HG02852 (cell line): ENCODE results near the gene FAM120A.

Experiments
- ATAC-seq: cut with Tn5 transposase; IDR thresholded peaks from one replicate; pipeline ENCODE4 v1.9.1; 2021; ENCODE audit warnings: mild to moderate bottlenecking, moderate library complexity; ENCODE audit not compliant: unreplicated experiment

Gene FAM120A

GRCh38 chr9:93592643-93593021 is 141.1 kb downstream of the FAM120A start:
- no peak for ATAC-seq

GRCh38 chr9:93593144-93593658 is 141.7 kb downstream of the FAM120A start:
- ATAC-seq = no peak

DNA sequence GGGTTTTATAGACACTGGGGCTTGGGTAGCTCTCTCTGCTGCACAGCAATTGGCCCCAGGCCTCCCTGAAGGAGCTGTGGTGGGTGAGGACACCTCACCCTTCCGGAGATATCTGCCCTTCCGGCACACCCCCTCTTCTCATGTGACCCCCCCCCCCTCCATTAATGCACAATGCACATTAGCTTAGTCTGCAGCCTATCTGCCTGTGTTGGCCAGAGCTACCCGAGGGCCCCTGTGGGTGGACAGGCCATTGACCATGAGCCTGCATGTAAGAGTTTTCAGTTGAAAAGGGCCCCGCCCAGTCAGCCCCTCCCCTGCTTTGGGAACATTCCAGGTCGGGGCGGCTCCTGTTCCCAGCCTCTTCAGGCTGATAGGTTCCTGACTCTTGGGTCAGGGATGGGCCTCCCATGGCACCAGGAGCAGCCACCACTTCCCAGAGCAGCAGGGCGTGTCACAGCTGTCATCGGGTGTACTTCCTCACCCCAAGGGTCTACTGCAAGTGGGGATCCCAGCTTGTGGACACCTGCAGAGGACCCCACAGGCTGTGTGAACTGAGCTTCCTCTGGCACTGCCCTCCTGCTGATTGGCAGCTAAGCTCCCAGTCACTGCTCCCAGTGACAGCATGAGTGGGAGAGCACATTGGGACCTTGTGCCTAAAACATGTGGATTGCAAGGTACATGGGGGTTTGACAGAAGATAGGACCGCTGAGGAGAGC is 142.7 kb downstream of the FAM120A start:
- ATAC-seq = no peak

- ATAC-seq = no peak
Observed at GRCh38 chr9:93595461-93595860, 144.0 kb downstream of the FAM120A start.

GRCh38 chr9:93595861-93596365 is 144.4 kb downstream of the FAM120A start:
- ATAC-seq = no peak

GRCh38 chr9:93596399-93596798 is 144.9 kb downstream of the FAM120A start:
- no peak for ATAC-seq

GRCh38 chr9:93597142-93597706 is 145.7 kb downstream of the FAM120A start:
- ATAC-seq = no peak

DNA sequence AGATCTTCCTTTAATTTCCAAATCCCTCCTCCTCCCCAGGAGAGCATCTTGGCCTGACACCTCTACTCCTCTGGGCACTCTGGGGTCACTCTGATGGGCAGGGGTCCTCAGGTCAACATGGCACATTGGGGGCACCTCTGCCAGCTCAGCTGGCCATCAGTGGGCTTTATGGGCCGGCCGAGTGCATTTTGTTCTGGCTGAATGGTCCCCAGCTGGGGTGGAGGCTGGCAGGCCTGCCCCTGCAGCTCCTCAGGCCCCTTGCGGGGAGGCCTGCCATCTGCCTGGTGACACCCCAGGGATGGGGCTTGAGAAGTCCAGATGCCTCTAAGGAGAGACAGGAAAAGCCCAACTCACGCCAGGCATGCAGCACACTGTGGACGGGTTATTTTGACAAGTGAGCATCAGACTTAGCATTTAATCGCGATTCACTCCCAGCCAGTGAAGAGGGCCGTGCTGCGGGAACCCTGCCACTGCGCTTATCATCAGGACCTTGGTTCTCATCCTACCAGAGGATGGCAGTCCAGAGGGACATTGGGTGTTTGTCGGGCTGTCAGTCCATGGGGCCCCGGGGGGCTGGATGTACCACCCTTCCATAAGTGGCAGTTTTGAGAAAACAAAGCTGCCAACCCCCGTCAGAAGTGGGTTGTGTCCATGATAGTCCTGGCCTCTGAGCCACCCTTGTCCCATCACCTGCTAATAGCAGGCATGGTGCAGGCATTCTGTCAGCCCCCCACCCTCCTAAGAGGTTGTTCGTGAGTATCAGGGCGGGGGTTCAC is 146.6 kb downstream of the FAM120A start:
- no peak for ATAC-seq

DNA sequence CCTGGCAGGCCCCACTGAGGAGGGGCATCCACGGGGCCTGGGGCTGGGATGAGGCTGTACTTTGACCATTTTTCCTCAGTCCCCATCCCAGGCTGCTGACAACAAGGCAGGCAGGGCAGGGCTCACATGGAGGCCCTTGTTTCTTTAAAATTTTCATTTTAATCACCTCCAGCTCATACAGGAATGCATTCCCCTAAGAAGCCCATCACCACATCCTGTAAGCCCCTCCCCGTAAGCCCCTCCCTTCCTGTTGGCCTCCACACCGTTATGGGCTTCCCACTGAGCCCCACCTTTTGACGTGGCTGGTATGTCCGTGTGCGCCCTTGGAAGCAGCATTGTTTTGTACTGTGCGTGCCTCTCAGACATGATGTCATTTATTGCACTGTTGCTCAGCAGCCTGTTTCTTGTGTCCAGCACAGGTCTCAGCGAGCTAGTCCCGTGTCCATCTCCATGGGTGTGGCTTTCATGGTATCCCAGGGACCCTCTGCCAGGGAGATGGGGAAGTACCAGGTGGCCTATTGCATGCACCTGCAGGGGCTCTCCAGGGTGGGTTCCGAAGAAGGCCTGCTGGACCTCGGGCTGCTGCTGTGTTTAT is 147.3 kb downstream of the FAM120A start:
- no peak for ATAC-seq

- ATAC-seq = no peak
Observed at GRCh38 chr9:93599571-93600403, 148.3 kb downstream of the FAM120A start.

DNA sequence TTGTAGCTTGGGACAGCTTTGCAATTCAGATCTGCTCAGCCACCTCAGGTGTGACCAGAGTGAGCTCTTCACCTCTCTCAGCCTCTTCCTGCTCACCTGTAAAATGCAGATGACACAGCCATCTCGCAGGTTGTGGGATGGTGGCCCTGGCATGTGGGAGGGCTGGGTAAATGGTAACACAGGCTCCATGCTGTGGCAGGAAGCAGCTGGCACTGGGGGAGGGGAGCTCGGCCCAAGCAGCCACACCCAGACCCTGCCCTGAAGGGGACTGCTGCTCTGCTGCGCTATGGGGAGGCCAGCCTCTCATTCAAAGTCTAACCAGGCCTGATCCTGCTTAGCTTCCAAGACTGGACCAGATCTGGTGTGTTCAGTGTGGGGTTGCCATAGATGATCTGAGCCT is 149.0 kb downstream of the FAM120A start:
- no peak for ATAC-seq

DNA sequence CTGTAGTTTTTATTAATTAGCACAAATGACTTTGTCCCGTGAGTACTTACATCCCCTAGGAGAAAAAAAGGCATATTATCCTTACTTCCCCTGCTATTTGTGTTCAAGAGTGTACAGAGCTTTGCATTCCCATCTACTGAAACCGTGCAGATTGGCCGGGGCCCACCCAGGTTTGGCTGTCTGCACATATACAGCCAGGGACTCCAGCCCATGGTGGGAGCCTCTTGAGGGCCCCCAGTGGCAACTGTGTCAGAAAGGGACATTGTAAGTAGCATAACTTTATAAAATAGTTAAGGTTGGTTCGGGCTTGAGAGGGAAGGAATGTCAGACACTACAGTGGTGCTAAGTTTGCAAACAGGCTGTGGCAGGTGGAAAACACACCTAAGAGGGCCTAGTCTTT is 149.6 kb downstream of the FAM120A start:
- no peak for ATAC-seq

DNA sequence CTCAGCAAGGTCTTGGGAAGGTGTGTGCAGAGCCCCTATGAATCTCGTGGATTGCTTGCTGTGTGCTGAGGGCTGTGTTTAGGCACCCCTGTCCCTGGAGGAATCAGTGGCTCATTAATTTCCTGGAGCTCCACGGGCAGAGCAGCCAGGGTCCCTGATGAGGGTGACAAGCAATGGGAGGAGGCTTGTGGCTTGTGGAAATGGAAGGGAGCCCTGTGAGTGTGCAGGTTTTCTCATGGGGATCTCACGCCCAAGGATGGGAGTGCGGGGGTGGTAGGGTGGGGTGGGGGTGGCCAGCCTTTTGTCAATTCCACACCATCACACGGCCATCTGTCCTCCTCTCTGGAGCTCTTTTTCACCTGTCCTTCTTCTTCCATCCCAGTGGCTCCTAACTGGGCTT is 150.2 kb downstream of the FAM120A start:
- no peak for ATAC-seq

GRCh38 chr9:93603011-93603410 is 151.5 kb downstream of the FAM120A start:
- no peak for ATAC-seq

- ATAC-seq = no peak
Observed at GRCh38 chr9:93603906-93604326, 152.4 kb downstream of the FAM120A start.

DNA sequence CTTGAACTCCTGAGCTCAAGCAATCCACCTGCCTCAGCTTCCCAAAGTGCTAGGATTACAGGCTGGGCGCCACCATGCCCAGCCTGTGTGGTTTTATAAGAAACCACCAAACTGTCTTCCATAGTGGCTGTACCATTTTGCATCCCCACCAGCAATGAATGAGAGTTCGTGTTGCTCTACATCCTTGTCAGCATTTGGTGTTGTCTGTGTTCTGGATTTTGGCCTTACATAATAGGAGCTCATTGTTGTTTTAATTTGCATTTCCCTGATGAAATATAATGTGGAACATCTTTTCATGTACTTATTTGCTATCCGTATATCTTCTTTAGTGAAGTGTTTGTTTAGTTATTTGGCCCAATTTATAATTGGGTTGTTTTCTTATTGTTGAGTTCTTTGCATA is 154.7 kb downstream of the FAM120A start:
- no peak for ATAC-seq

- ATAC-seq = no peak
Observed at GRCh38 chr9:93610206-93610605, 158.7 kb downstream of the FAM120A start.

GRCh38 chr9:93612052-93612795 is 160.7 kb downstream of the FAM120A start:
- no peak for ATAC-seq

- peak; percentile 72 for ATAC-seq
Observed at GRCh38 chr9:93612796-93613154, 161.3 kb downstream of the FAM120A start.

GRCh38 chr9:93613174-93613573 is 161.7 kb downstream of the FAM120A start:
- ATAC-seq = no peak
